Panc1 (cell line): Measurements from ENCODE around the gene GPR84.

ENCODE experiments used
- TCF7L2 ChIP-seq: IDR thresholded peaks from 2 replicates; pipeline ENCODE4 v1.6.1; 2011; ENCODE audit warnings: mild to moderate bottlenecking, low read depth, low read length, inconsistent platforms
- TF ChIP-seq, protein P1 (sequence below): fragments of 450-650 bp; IDR thresholded peaks from 2 replicates; pipeline ENCODE4 v1.5.1; 2017; ENCODE audit warnings: mild to moderate bottlenecking
- TF ChIP-seq, protein P2 (sequence below), 2 experiments: IDR thresholded peaks; 2 replicates each; pipeline ENCODE4 v1.6.1; 2011 to 2012; ENCODE audit warnings: low read depth in 2 of 2, control low read depth in 1 of 2, low read length in 1 of 2, mild to moderate bottlenecking in 1 of 2, moderate library complexity in 1 of 2; ENCODE audit not compliant: insufficient read depth in 1 of 2

DNA sequence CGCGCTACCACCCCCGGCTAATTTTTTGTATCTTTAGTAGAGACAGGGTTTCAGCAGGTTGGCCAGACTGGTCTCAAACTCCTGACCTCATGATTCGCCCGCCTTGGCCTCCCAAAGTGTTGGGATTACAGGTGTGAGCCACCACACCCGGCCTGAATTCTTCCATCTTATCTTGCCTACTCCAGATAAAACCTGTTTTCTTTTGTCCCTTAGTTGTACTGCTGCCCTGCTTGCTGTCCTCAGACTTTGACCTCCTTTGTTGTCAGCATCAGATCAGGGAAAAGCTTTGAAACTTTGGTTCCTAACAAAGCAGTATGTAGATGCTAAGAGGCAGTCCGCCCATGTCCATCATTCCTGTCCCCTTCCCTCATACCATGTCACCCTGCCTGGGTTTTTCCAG lies 23.4 kb downstream of the GPR84 start:
- TF ChIP-seq, protein P1, sequence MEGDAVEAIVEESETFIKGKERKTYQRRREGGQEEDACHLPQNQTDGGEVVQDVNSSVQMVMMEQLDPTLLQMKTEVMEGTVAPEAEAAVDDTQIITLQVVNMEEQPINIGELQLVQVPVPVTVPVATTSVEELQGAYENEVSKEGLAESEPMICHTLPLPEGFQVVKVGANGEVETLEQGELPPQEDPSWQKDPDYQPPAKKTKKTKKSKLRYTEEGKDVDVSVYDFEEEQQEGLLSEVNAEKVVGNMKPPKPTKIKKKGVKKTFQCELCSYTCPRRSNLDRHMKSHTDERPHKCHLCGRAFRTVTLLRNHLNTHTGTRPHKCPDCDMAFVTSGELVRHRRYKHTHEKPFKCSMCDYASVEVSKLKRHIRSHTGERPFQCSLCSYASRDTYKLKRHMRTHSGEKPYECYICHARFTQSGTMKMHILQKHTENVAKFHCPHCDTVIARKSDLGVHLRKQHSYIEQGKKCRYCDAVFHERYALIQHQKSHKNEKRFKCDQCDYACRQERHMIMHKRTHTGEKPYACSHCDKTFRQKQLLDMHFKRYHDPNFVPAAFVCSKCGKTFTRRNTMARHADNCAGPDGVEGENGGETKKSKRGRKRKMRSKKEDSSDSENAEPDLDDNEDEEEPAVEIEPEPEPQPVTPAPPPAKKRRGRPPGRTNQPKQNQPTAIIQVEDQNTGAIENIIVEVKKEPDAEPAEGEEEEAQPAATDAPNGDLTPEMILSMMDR, result no peak
- TF ChIP-seq TCF7L2, result no peak
- TF ChIP-seq, protein P2, sequence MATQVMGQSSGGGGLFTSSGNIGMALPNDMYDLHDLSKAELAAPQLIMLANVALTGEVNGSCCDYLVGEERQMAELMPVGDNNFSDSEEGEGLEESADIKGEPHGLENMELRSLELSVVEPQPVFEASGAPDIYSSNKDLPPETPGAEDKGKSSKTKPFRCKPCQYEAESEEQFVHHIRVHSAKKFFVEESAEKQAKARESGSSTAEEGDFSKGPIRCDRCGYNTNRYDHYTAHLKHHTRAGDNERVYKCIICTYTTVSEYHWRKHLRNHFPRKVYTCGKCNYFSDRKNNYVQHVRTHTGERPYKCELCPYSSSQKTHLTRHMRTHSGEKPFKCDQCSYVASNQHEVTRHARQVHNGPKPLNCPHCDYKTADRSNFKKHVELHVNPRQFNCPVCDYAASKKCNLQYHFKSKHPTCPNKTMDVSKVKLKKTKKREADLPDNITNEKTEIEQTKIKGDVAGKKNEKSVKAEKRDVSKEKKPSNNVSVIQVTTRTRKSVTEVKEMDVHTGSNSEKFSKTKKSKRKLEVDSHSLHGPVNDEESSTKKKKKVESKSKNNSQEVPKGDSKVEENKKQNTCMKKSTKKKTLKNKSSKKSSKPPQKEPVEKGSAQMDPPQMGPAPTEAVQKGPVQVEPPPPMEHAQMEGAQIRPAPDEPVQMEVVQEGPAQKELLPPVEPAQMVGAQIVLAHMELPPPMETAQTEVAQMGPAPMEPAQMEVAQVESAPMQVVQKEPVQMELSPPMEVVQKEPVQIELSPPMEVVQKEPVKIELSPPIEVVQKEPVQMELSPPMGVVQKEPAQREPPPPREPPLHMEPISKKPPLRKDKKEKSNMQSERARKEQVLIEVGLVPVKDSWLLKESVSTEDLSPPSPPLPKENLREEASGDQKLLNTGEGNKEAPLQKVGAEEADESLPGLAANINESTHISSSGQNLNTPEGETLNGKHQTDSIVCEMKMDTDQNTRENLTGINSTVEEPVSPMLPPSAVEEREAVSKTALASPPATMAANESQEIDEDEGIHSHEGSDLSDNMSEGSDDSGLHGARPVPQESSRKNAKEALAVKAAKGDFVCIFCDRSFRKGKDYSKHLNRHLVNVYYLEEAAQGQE (IDR thresholded peaks at IDR 0.05; ENCODE audit: insufficient read depth in 1 of 2, low read depth in 2 of 2, low read length in 1 of 2), result no peak
